Neuronal stem cell (in vitro differentiated cells): ENCODE data around the gene MIB2.

Experiments
- DNase-seq: peaks from one replicate; pipeline ENCODE4 v3.0.0-alpha.2; 2013; ENCODE audit warnings: low spot score
- H2AFZ ChIP-seq: one replicate; pipeline ENCODE4 v1.6.1; 2013; ENCODE audit warnings: mild to moderate bottlenecking, low read length, inconsistent platforms
- H2AK5ac ChIP-seq: 2 replicates; pipeline ENCODE4 v1.6.1; 2013; ENCODE audit warnings: low read depth, mild to moderate bottlenecking, inconsistent platforms, low read length, moderate library complexity, mixed read lengths
- H2BK120ac ChIP-seq: 2 replicates; pipeline ENCODE4 v1.6.1; 2013; ENCODE audit warnings: low read depth, mild to moderate bottlenecking, inconsistent platforms, low read length, moderate library complexity, mixed read lengths
- H2BK12ac ChIP-seq: one replicate; pipeline ENCODE4 v1.6.1; 2013; ENCODE audit warnings: low read length, inconsistent platforms
- H2BK15ac ChIP-seq: 2 replicates; pipeline ENCODE4 v1.6.1; 2013; ENCODE audit warnings: mild to moderate bottlenecking, low read length, inconsistent platforms, mixed read lengths
- H2BK5ac ChIP-seq: one replicate; pipeline ENCODE4 v1.6.1; 2013; ENCODE audit warnings: inconsistent platforms, mild to moderate bottlenecking, low read length, moderate library complexity
- H3K14ac ChIP-seq: one replicate; pipeline ENCODE4 v1.6.1; 2013; ENCODE audit warnings: low read length, inconsistent platforms
- H3K18ac ChIP-seq: 2 replicates; pipeline ENCODE4 v1.6.1; 2013; ENCODE audit warnings: low read length, inconsistent platforms
- H3K23ac ChIP-seq: 2 replicates; pipeline ENCODE4 v1.6.1; 2013; ENCODE audit warnings: low read depth, mild to moderate bottlenecking, mixed read lengths, low read length, inconsistent platforms; ENCODE audit not compliant: poor library complexity
- H3K27ac ChIP-seq: replicated peaks from 3 replicates; pipeline ENCODE4 v1.5.1; 2013; ENCODE audit warnings: low read length, inconsistent platforms
- H3K27me3 ChIP-seq, 3 experiments: 2 replicates each; pipeline ENCODE4 v1.6.1; 2013; ENCODE audit warnings: low read length in 3 of 3, mild to moderate bottlenecking in 2 of 3, inconsistent platforms in 1 of 3, low read depth in 1 of 3, mixed read lengths in 1 of 3, moderate library complexity in 1 of 3; ENCODE audit not compliant: control insufficient read depth in 3 of 3, insufficient read depth in 3 of 3
- H3K36me3 ChIP-seq, 2 donors: replicated peaks in 1 of 2; 2 replicates each; pipeline ENCODE4 v1.6.1; 2013; ENCODE audit warnings: low read length in 2 of 2; ENCODE audit not compliant: control insufficient read depth in 2 of 2, insufficient read depth in 2 of 2
- H3K4ac ChIP-seq: 2 replicates; pipeline ENCODE4 v1.6.1; 2013; ENCODE audit warnings: inconsistent platforms, mild to moderate bottlenecking, low read length, moderate library complexity
- H3K4me1 ChIP-seq, 2 donors: 1 replicate in 1 of 2; 2 replicates in 1 of 2; pipeline ENCODE4 v1.6.1; 2013; ENCODE audit warnings: low read length in 2 of 2, low read depth in 1 of 2; ENCODE audit not compliant: control insufficient read depth in 2 of 2, insufficient read depth in 1 of 2
- H3K4me2 ChIP-seq: one replicate; pipeline ENCODE4 v1.6.1; 2013; ENCODE audit warnings: mild to moderate bottlenecking, low read length, inconsistent platforms; ENCODE audit not compliant: insufficient read depth, poor library complexity, severe bottlenecking
- H3K4me3 ChIP-seq, 2 donors: 2 replicates each; pipeline ENCODE4 v1.5.1; 2013; ENCODE audit warnings: low read length in 2 of 2, mild to moderate bottlenecking in 2 of 2, inconsistent platforms in 1 of 2, moderate library complexity in 1 of 2
- H3K79me1 ChIP-seq: one replicate; pipeline ENCODE4 v1.6.1; 2013; ENCODE audit warnings: low read depth, mild to moderate bottlenecking, inconsistent platforms, low read length, moderate library complexity
- H3K9ac ChIP-seq: one replicate; pipeline ENCODE4 v1.6.1; 2013; ENCODE audit warnings: mild to moderate bottlenecking, low read depth, low read length, inconsistent platforms; ENCODE audit not compliant: poor library complexity
- H3K9me3 ChIP-seq, 2 donors: replicated peaks in 1 of 2; 2 replicates each; pipeline versions ENCODE3 to v1.6.1; 2013; ENCODE audit warnings: low read length in 2 of 2, mild to moderate bottlenecking in 2 of 2, inconsistent platforms in 1 of 2, low read depth in 1 of 2, mixed read lengths in 1 of 2, moderate library complexity in 1 of 2; ENCODE audit not compliant: control insufficient read depth in 2 of 2, insufficient read depth in 1 of 2
- H4K8ac ChIP-seq: one replicate; pipeline ENCODE4 v1.6.1; 2013; ENCODE audit warnings: low read depth, mild to moderate bottlenecking, inconsistent platforms, low read length, moderate library complexity
- H4K91ac ChIP-seq: one replicate; pipeline ENCODE4 v1.6.1; 2013; ENCODE audit warnings: low read length, low read depth, mild to moderate bottlenecking, inconsistent platforms; ENCODE audit not compliant: poor library complexity
- WGBS, 2 donors: extraction: QIAGEN DNeasy Blood & Tissue Kit; methylation state at CpG; one replicate each; pipeline ENCODE4 v1.1.7; 2013; ENCODE audit warnings: missing lambda C conversion rate in 2 of 2, mixed read lengths in 1 of 2; ENCODE audit not compliant: insufficient read length in 2 of 2, insufficient replicate concordance in 1 of 2; ENCODE audit errors: extremely low coverage in 2 of 2; 5-methylcytosine and 5-hydroxymethylcytosine counted together

MIB2 gene

DNA sequence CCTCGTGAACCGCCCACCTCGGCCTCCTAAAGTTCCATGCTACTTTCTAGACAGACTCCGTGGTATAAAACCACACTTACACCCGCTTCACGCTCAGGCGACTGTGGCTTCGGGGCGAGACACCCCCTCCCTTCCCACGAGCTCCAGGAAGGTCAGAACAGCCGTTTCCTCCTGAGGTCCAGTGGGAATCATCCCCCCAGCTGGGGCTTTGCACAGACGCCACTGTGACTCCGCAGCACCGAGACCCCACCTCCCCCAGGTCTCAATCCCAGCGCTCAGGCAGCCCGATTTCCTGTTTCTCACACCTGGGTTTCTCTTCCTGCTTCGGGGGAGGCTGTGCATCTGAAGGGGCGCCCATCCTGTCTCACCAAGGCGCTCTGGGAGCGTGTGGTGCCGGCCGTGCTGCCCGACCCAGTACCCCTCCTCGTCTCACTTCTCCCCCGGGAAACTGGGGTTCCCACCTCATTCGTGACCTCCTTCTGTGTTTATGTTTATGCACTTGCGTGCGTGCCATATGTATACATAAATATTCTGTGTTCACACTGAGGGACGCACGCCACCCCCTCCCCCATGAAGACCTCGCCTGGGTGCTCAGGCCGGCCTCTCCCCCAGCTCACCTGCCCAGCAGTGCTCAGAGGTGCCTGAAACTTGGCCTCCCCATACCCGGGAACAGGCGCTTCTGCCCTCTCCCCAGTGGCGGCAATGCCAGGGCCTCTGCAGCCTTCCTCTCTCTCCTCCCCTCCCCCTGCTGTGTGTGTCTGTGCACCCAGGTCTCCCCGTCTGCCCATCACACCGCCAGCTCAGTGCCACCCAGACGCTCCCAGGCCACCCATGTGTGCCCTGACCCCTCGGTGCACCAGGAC is 62.6 kb downstream of the MIB2 start:
- no peak for DNase-seq
- peaks cover 1 to 22% of the 10 kb centered on the region in 2 donors for H3K36me3 ChIP-seq
- WGBS, 2 donors = no CpG with 5 or more reads among the region's 39 CpGs

DNA sequence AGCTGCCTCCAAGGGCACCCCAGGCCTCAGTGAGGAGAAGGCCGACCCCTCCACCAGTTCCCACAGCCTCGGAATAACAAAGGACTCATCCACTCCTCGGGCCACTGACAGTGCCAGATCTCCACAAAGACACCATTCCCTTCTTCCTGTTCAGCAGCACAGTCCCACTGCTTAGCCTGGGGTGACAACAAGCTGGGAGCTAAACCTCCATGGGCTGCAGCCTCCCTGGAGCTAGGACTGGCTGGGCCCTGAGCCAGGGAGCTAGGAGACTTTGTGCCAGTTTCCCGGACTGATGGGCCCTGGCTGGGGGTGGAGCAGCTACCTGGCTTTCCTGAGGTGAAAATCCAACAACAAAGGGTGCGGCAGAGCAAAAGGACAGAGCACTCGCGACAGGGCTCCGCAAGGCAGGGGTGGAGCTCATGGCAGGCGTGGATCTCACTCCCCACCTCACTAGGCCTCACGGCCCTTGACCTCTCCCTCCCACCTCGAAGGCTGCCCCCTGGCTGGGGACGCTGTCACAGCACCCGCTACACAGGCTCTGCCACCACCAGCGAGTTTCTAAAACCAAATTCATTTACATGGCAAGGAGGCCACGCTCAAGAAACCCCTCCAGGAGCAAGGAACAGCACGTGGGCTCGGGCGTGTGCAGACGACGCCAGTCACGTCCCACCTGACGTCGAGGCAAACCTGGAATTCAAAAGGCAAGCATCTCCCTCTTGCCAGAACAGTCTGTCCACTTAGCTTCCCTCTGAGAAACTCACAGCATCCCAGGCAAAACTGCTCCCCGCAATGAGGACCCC is 63.5 kb downstream of the MIB2 start:
- Histone ChIP-seq H2AFZ (no peak overlapping the region), H3K4me1 (peaks cover 0 to 6% of the 10 kb centered on the region in 2 donors), H2BK15ac (no peak overlapping the region), H4K8ac (no peak overlapping the region), H3K4me3 (no peak overlapping the region), H2BK5ac (peak overlapping the region; percentile 39), H4K91ac (no peak overlapping the region), H3K9me3 (no peaks in the 10 kb centered on the region), H3K23ac (peak overlapping the region; percentile 60), H3K36me3 (peaks cover 1 to 22% of the 10 kb centered on the region in 2 donors), H3K14ac (peak overlapping the region; percentile 89), H3K27ac (no peak overlapping the region), H3K79me1 (peaks cover 12% of the 10 kb centered on the region), H2AK5ac (peak overlapping the region; percentile 1), H3K4me2 (no peak overlapping the region), H3K18ac (no peak overlapping the region), H2BK12ac (no peak overlapping the region), H2BK120ac (no peak overlapping the region), H3K27me3 (no peaks in the 10 kb centered on the region), H3K4ac (no peak overlapping the region), H3K9ac (peak overlapping the region; percentile 47)
- no peak for DNase-seq
- no CpG with 5 or more reads among the region's 24 CpGs for WGBS, 2 donors

More for the DNA sequence above, 62.6 kb downstream of the MIB2 start:
- Histone ChIP-seq H2BK12ac (peak overlapping the region; percentile 73), H4K8ac (no peak overlapping the region), H2BK15ac (no peak overlapping the region), H3K4me3 (no peak overlapping the region), H2AK5ac (peak overlapping the region; percentile 1), H3K9ac (peak overlapping the region; percentile 44), H2BK120ac (no peak overlapping the region), H3K79me1 (peaks cover 7% of the 10 kb centered on the region), H2AFZ (no peak overlapping the region), H4K91ac (no peak overlapping the region), H3K9me3 (no peaks in the 10 kb centered on the region), H3K4ac (no peak overlapping the region), H2BK5ac (peak overlapping the region; percentile 39), H3K14ac (peak overlapping the region; percentile 89), H3K18ac (no peak overlapping the region), H3K27ac (no peak overlapping the region), H3K27me3 (no peaks in the 10 kb centered on the region), H3K23ac (peak overlapping the region; percentile 43), H3K4me2 (no peak overlapping the region), H3K4me1 (peaks cover 0 to 6% of the 10 kb centered on the region in 2 donors)
